WTC11 (cell line): ENCODE data around the gene SKIC8. TPM values are rescaled to one million over a fixed set of nuclear protein-coding genes. Genes with fewer than 3 reads are reported as not detected.

Source experiments
- ATAC-seq: fragments of 200-7000 bp; cut with Tn5 transposase; 2 replicates; pipeline ENCODE4 v1.10.0; 2021; ENCODE audit warnings: mild to moderate bottlenecking, moderate library complexity
- CTCF ChIA-PET: fragments of 300-600 bp; sonication (Branson Sonifier 250); formaldehyde crosslinking; loops from one replicate; lab custom pipeline; 2021; ENCODE audit warnings: antibody characterized with exemption; lab: Charles Lee
- POLR2A ChIA-PET: fragments of 350-600 bp; sonication (Branson Sonifier 250); formaldehyde crosslinking; loops from one replicate; lab custom pipeline; 2021; ENCODE audit warnings: antibody characterized with exemption; lab: Charles Lee
- DNase-seq: peaks from one replicate; pipeline ENCODE4 v3.0.0; 2021; ENCODE audit warnings: low spot score
- H3K27ac Mint-ChIP-seq: 2 replicates; pipeline ENCODE4 v1.8.0; 2021; ENCODE audit warnings: mixed read lengths
- H3K27me3 Mint-ChIP-seq: 2 replicates; pipeline ENCODE4 v1.8.0; 2021; ENCODE audit warnings: low read depth, mild to moderate bottlenecking, moderate library complexity, mixed read lengths
- H3K36me3 Mint-ChIP-seq: 2 replicates; pipeline ENCODE4 v1.8.0; 2021; ENCODE audit warnings: mixed read lengths
- H3K4me1 Mint-ChIP-seq: 2 replicates; pipeline ENCODE4 v1.8.0; 2022; ENCODE audit warnings: mixed read lengths
- H3K4me3 Mint-ChIP-seq: 2 replicates; pipeline ENCODE4 v1.8.0; 2021; ENCODE audit warnings: mild to moderate bottlenecking, moderate library complexity, mixed read lengths
- H3K9me3 Mint-ChIP-seq: 2 replicates; pipeline ENCODE4 v1.8.0; 2021; ENCODE audit warnings: mixed read lengths
- ATF6 ChIP-seq: sonication (generic); formaldehyde crosslinking; IDR thresholded peaks from 2 replicates; pipeline ENCODE4 v1.8.1; 2023; ENCODE audit warnings: mild to moderate bottlenecking, missing genetic modification reagents
- CDX4 ChIP-seq: fragments of 250-450 bp; sonication (Bioruptor Pico); IDR thresholded peaks from 2 replicates; pipeline ENCODE4 v1.9.0; 2021; ENCODE audit warnings: moderate library complexity, mild to moderate bottlenecking, inconsistent platforms, borderline replicate concordance
- E2F5 ChIP-seq: sonication (generic); formaldehyde crosslinking; IDR thresholded peaks from 2 replicates; pipeline ENCODE4 v1.8.1; 2022; ENCODE audit warnings: mild to moderate bottlenecking, moderate library complexity, missing genetic modification reagents
- ESRRA ChIP-seq: sonication (generic); formaldehyde crosslinking; IDR thresholded peaks from 2 replicates; pipeline ENCODE4 v1.8.1; 2022; ENCODE audit warnings: mild to moderate bottlenecking, missing genetic modification reagents, borderline replicate concordance
- GABPB1 ChIP-seq: sonication (generic); formaldehyde crosslinking; IDR thresholded peaks from 2 replicates; pipeline ENCODE4 v1.8.1; 2023; ENCODE audit warnings: mild to moderate bottlenecking, missing genetic modification reagents
- KAT7 ChIP-seq: sonication (generic); formaldehyde crosslinking; IDR thresholded peaks from 2 replicates; pipeline ENCODE4 v1.8.1; 2023; ENCODE audit warnings: missing genetic modification reagents, mild to moderate bottlenecking, borderline replicate concordance
- OVOL2 ChIP-seq: fragments of 250-450 bp; sonication (Bioruptor Pico); IDR thresholded peaks from 2 replicates; pipeline ENCODE4 v1.9.0; 2021; ENCODE audit warnings: mild to moderate bottlenecking, borderline replicate concordance
- SMAD3 ChIP-seq: sonication (generic); formaldehyde crosslinking; IDR thresholded peaks from 2 replicates; pipeline ENCODE4 v1.8.0; 2022; ENCODE audit warnings: missing genetic modification reagents, mild to moderate bottlenecking, borderline replicate concordance
- SMAD4 ChIP-seq: sonication (generic); formaldehyde crosslinking; IDR thresholded peaks from 2 replicates; pipeline ENCODE4 v1.8.0; 2022; ENCODE audit warnings: mild to moderate bottlenecking, missing genetic modification reagents
- STAT6 ChIP-seq: sonication (generic); formaldehyde crosslinking; conservative IDR thresholded peaks from 2 replicates; pipeline ENCODE4 v1.8.1; 2023; ENCODE audit warnings: mild to moderate bottlenecking, low read depth, missing genetic modification reagents, moderate library complexity
- TEAD1 ChIP-seq: sonication (generic); formaldehyde crosslinking; IDR thresholded peaks from 2 replicates; pipeline ENCODE4 v1.8.0; 2022; ENCODE audit warnings: mild to moderate bottlenecking, missing genetic modification reagents
- USF2 ChIP-seq: sonication (generic); formaldehyde crosslinking; IDR thresholded peaks from 2 replicates; pipeline ENCODE4 v1.8.1; 2023; ENCODE audit warnings: mild to moderate bottlenecking, missing genetic modification reagents, moderate library complexity
- ZNF121 ChIP-seq: sonication (generic); formaldehyde crosslinking; IDR thresholded peaks from 2 replicates; pipeline ENCODE4 v1.8.0; 2023; ENCODE audit warnings: missing genetic modification reagents
- ZNF281 ChIP-seq: sonication (generic); formaldehyde crosslinking; IDR thresholded peaks from 2 replicates; pipeline ENCODE4 v1.8.0; 2023; ENCODE audit warnings: mild to moderate bottlenecking, missing genetic modification reagents
- ZNF396 ChIP-seq: fragments of 250-450 bp; sonication (Bioruptor Pico); IDR thresholded peaks from 2 replicates; pipeline ENCODE4 v1.8.0; 2021; ENCODE audit warnings: mild to moderate bottlenecking, moderate library complexity, borderline replicate concordance
- ZNF416 ChIP-seq: fragments of 250-450 bp; sonication (Bioruptor Pico); IDR thresholded peaks from 2 replicates; pipeline ENCODE4 v1.9.0; 2021; ENCODE audit warnings: mild to moderate bottlenecking, inconsistent platforms
- ZNF512 ChIP-seq: sonication (generic); formaldehyde crosslinking; IDR thresholded peaks from 2 replicates; pipeline ENCODE4 v1.8.1; 2022; ENCODE audit warnings: missing genetic modification reagents, borderline replicate concordance
- ZSCAN18 ChIP-seq: fragments of 250-450 bp; sonication (Bioruptor Pico); IDR thresholded peaks from 2 replicates; pipeline ENCODE4 v2.1.2; 2022; ENCODE audit warnings: mild to moderate bottlenecking, moderate library complexity
- total RNA-seq: library from RNA; stranded (reverse); gene quantifications from 3 replicates; pipeline ENCODE4 v1.2.3, GENCODE V29; 2021

SKIC8 gene
- total RNA-seq, 1 experiment from 2014 or later = 55.6 TPM

- no peak overlapping the region for H3K27ac Mint-ChIP-seq
- DNase-seq = no peak
- H3K9me3 Mint-ChIP-seq = peaks cover 13% of the 10 kb centered on the region
- peaks cover 4% of the 10 kb centered on the region; the same call in 1 of the 2 replicates for H3K4me1 Mint-ChIP-seq
- TF ChIP-seq KAT7 (CRISPR knock-in tag) (no peak), CDX4 (CRISPR knock-in tag) (no peak), SMAD4 (no peak), ZSCAN18 (CRISPR knock-in tag) (no peak), SMAD3 (CRISPR knock-in tag) (no peak), ZNF416 (CRISPR knock-in tag) (no peak), ZNF396 (CRISPR knock-in tag) (no peak)
- ChIA-PET POLR2A (no interaction called here), CTCF (interaction anchor here (1.1 kb wide), 1 partner anchor 9 kb away, joined by 3 read pairs; no protein-coding TSS in a partner anchor)
- H3K36me3 Mint-ChIP-seq = peaks cover 5% of the 10 kb centered on the region
- H3K27me3 Mint-ChIP-seq = peaks cover 3% of the 10 kb centered on the region
- no peak overlapping the region for H3K4me3 Mint-ChIP-seq
- no peak for ATAC-seq
These were observed 50.3 kb downstream of the SKIC8 start for GRCh38 chr15:78249131-78249530.

- CTCF ChIA-PET = interaction anchor here (0.6 kb wide), 1 partner anchor 134 kb away, joined by 4 read pairs; no protein-coding TSS in a partner anchor
- H3K36me3 Mint-ChIP-seq = peaks cover 5% of the 10 kb centered on the region
- H3K27me3 Mint-ChIP-seq = peaks cover 3% of the 10 kb centered on the region
- no peak for TF ChIP-seq ZNF396 (CRISPR knock-in tag)
- TF ChIP-seq GABPB1 = no peak
- TF ChIP-seq ZNF281 = no peak
- no peak for TF ChIP-seq USF2
- no peak for TF ChIP-seq ESRRA
- no peak for TF ChIP-seq CDX4 (CRISPR knock-in tag)
- no peak for TF ChIP-seq ZNF121 (CRISPR knock-in tag)
- TF ChIP-seq STAT6 = no peak
- no peak for TF ChIP-seq TEAD1
- no peak for TF ChIP-seq ZNF512 (CRISPR knock-in tag)
- no peak for TF ChIP-seq OVOL2 (CRISPR knock-in tag)
- TF ChIP-seq ATF6 (CRISPR knock-in tag) = no peak
- no peak for TF ChIP-seq E2F5 (CRISPR knock-in tag)
- peaks cover 15% of the 10 kb centered on the region for H3K4me1 Mint-ChIP-seq
- POLR2A ChIA-PET = no interaction called here
- peaks cover 13% of the 10 kb centered on the region for H3K9me3 Mint-ChIP-seq
- H3K4me3 Mint-ChIP-seq = no peak overlapping the region
- ATAC-seq (no peak), DNase-seq (no peak)
- no peak overlapping the region for H3K27ac Mint-ChIP-seq
These were observed 51.5 kb downstream of the SKIC8 start for GRCh38 chr15:78247911-78248310.
